ENCODE data around the gene WSB1.

DNA sequence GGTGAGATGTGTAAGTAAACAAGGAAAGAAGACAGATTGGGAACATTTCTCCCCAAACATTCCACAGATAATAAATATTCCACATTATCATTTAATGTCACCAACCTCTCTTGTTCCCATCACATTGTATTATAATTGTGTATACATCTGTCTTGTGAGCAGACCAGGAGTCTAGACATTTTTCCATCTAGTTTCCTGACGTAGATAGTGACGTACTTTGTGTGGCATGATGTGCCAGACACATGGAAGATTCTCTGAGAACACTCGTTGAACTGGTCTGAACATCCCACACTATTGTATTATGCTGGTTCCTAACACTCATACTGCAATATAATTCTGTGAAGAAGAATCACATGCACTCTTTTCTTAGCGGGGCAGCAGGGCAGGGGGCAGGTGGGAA lies 34.0 kb downstream of the WSB1 start:
- TF ChIP-seq, protein P1, sequence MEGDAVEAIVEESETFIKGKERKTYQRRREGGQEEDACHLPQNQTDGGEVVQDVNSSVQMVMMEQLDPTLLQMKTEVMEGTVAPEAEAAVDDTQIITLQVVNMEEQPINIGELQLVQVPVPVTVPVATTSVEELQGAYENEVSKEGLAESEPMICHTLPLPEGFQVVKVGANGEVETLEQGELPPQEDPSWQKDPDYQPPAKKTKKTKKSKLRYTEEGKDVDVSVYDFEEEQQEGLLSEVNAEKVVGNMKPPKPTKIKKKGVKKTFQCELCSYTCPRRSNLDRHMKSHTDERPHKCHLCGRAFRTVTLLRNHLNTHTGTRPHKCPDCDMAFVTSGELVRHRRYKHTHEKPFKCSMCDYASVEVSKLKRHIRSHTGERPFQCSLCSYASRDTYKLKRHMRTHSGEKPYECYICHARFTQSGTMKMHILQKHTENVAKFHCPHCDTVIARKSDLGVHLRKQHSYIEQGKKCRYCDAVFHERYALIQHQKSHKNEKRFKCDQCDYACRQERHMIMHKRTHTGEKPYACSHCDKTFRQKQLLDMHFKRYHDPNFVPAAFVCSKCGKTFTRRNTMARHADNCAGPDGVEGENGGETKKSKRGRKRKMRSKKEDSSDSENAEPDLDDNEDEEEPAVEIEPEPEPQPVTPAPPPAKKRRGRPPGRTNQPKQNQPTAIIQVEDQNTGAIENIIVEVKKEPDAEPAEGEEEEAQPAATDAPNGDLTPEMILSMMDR (IDR thresholded peaks at IDR 0.05) = no peak
- TF ChIP-seq POLR2A (IDR thresholded peaks at IDR 0.05; ENCODE audit: low read length) = no peak
- no peak for TF ChIP-seq JUN (IDR thresholded peaks at IDR 0.05)
- TF ChIP-seq HDAC2 (IDR thresholded peaks at IDR 0.05) = no peak
- TF ChIP-seq, protein P2, sequence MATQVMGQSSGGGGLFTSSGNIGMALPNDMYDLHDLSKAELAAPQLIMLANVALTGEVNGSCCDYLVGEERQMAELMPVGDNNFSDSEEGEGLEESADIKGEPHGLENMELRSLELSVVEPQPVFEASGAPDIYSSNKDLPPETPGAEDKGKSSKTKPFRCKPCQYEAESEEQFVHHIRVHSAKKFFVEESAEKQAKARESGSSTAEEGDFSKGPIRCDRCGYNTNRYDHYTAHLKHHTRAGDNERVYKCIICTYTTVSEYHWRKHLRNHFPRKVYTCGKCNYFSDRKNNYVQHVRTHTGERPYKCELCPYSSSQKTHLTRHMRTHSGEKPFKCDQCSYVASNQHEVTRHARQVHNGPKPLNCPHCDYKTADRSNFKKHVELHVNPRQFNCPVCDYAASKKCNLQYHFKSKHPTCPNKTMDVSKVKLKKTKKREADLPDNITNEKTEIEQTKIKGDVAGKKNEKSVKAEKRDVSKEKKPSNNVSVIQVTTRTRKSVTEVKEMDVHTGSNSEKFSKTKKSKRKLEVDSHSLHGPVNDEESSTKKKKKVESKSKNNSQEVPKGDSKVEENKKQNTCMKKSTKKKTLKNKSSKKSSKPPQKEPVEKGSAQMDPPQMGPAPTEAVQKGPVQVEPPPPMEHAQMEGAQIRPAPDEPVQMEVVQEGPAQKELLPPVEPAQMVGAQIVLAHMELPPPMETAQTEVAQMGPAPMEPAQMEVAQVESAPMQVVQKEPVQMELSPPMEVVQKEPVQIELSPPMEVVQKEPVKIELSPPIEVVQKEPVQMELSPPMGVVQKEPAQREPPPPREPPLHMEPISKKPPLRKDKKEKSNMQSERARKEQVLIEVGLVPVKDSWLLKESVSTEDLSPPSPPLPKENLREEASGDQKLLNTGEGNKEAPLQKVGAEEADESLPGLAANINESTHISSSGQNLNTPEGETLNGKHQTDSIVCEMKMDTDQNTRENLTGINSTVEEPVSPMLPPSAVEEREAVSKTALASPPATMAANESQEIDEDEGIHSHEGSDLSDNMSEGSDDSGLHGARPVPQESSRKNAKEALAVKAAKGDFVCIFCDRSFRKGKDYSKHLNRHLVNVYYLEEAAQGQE (IDR thresholded peaks at IDR 0.05) = no peak
